Panc1 (cell line): ENCODE data around the gene CASQ2. TPM values are rescaled to one million over a fixed set of nuclear protein-coding genes. Genes with fewer than 3 reads are reported as not detected.

Experiments
- ATAC-seq: fragments of 200-7000 bp; cut with Tn5 transposase; 2 replicates; pipeline ENCODE4 v1.9.1; 2020; ENCODE audit warnings: mild to moderate bottlenecking, moderate library complexity
- BruUV-seq: library from RNA; stranded (reverse); fragments of 400-500 nt; replicated peaks from 2 replicates; lab custom pipeline; 2021; lab: Mats Ljungman, UMichigan
- CTCF ChIA-PET: fragments of 300-600 bp; sonication (Branson Sonifier 250); formaldehyde crosslinking; loops from one replicate; lab custom pipeline; 2022; ENCODE audit warnings: antibody characterized with exemption; lab: Charles Lee
- POLR2A ChIA-PET: fragments of 300-600 bp; sonication (Branson Sonifier 250); formaldehyde crosslinking; loops from one replicate; lab custom pipeline; 2022; ENCODE audit warnings: antibody characterized with exemption; lab: Charles Lee
- DNase-seq: peaks from one replicate; pipeline ENCODE4 v3.0.0-alpha.2; 2010; ENCODE audit warnings: low read depth, low spot score
- H3K27ac ChIP-seq: 2 replicates; pipeline ENCODE4 v1.5.1; 2011; ENCODE audit warnings: mild to moderate bottlenecking, low read length, inconsistent platforms
- H3K27me3 ChIP-seq: fragments of 200-500 bp; sonication (Bioruptor generic); 2 replicates; pipeline ENCODE4 v1.6.0; 2014; ENCODE audit warnings: low read length, inconsistent platforms; ENCODE audit not compliant: control insufficient read depth, insufficient read depth
- H3K36me3 ChIP-seq: fragments of 200-500 bp; sonication (Bioruptor generic); 2 replicates; pipeline ENCODE4 v1.5.1; 2014; ENCODE audit warnings: inconsistent platforms, mild to moderate bottlenecking, low read length, moderate library complexity; ENCODE audit not compliant: control insufficient read depth, insufficient read depth
- H3K4me1 ChIP-seq: 2 replicates; pipeline ENCODE4 v1.5.1; 2011; ENCODE audit warnings: inconsistent platforms, mild to moderate bottlenecking, low read length, moderate library complexity; ENCODE audit not compliant: control insufficient read depth, insufficient read depth
- H3K4me3 ChIP-seq, 2 experiments: 2 replicates each; pipeline ENCODE4 v1.5.1; 2011 to 2012; ENCODE audit warnings: low read depth in 2 of 2, low read length in 2 of 2, mild to moderate bottlenecking in 2 of 2, inconsistent platforms in 1 of 2, moderate library complexity in 1 of 2
- H3K9me3 ChIP-seq: fragments of 200-500 bp; sonication (Bioruptor generic); 2 replicates; pipeline ENCODE4 v1.5.1; 2014; ENCODE audit warnings: low read depth, mild to moderate bottlenecking, inconsistent platforms, low read length, moderate library complexity; ENCODE audit not compliant: control insufficient read depth, insufficient read depth
- CTCF ChIP-seq: fragments of 450-650 bp; IDR thresholded peaks from 2 replicates; pipeline ENCODE4 v1.5.1; 2017; ENCODE audit warnings: mild to moderate bottlenecking
- POLR2AphosphoS5 ChIP-seq: IDR thresholded peaks from 2 replicates; pipeline ENCODE4 v1.6.1; 2012; ENCODE audit warnings: mild to moderate bottlenecking, low read depth, low read length, moderate library complexity
- REST ChIP-seq, 2 experiments: IDR thresholded peaks; 2 replicates each; pipeline ENCODE4 v1.6.1; 2011 to 2012; ENCODE audit warnings: low read depth in 2 of 2, control low read depth in 1 of 2, low read length in 1 of 2, mild to moderate bottlenecking in 1 of 2, moderate library complexity in 1 of 2; ENCODE audit not compliant: insufficient read depth in 1 of 2
- SIN3A ChIP-seq: IDR thresholded peaks from 2 replicates; pipeline ENCODE4 v1.6.1; 2012; ENCODE audit warnings: low read depth, mild to moderate bottlenecking, low read length, moderate library complexity, borderline replicate concordance; ENCODE audit not compliant: insufficient read depth
- TCF7L2 ChIP-seq: IDR thresholded peaks from 2 replicates; pipeline ENCODE4 v1.6.1; 2011; ENCODE audit warnings: mild to moderate bottlenecking, low read depth, low read length, inconsistent platforms
- in situ Hi-C: cut with HindIII; loops from 2 replicates; pipeline ENCODE4 v1.10.0; 2016; ENCODE audit warnings: low sequenced_read_pairs, low pct_unique_long_range_greater_than_20kb
- intact Hi-C: fragments of 100-400 bp; cut with micrococcal nuclease; formaldehyde crosslinking; loops from one replicate; pipeline ENCODE4 v1.10.0; 2022; ENCODE audit not compliant: unreplicated experiment
- total RNA-seq: library from RNA; stranded (reverse); gene quantifications from one replicate; pipeline ENCODE4 v1.2.1, GENCODE V29; 2021; ENCODE audit not compliant: unreplicated experiment

Gene CASQ2
- total RNA-seq, 1 experiment from 2014 or later: not detected

- ChIA-PET POLR2A (interaction anchor here (0.6 kb wide), 1 partner anchor 120 kb away, joined by 12 read pairs; no protein-coding TSS in a partner anchor), CTCF (no interaction called here)
- H3K4me3 ChIP-seq: no peak overlapping the region
- H3K27me3 ChIP-seq: no peaks in the 10 kb centered on the region
- TF ChIP-seq SIN3A (no peak), CTCF (no peak), POLR2AphosphoS5 (no peak), TCF7L2 (no peak), REST (IDR thresholded peaks at IDR 0.05; ENCODE audit: insufficient read depth in 1 of 2, low read depth in 2 of 2, low read length in 1 of 2) (no peak)
- no peak overlapping the region for H3K27ac ChIP-seq
- H3K36me3 ChIP-seq: no peaks in the 10 kb centered on the region
- no peak for ATAC-seq
- DNase-seq: no peak
- BruUV-seq: no TSS peak
- intact Hi-C loops: no loop called here
- H3K4me1 ChIP-seq: no peaks in the 10 kb centered on the region
- no peaks in the 10 kb centered on the region for H3K9me3 ChIP-seq
- in situ Hi-C loops: no loop called here
Observed at GRCh38 chr1:115796897-115797296, 28.4 kb upstream of the CASQ2 start.

GRCh38 chr1:115796036-115796435 is 27.5 kb upstream of the CASQ2 start:
- ATAC-seq: no peak
- H3K27me3 ChIP-seq: no peaks in the 10 kb centered on the region
- H3K4me1 ChIP-seq: no peaks in the 10 kb centered on the region
- CTCF ChIA-PET: no interaction called here
- DNase-seq: no peak
- no peak overlapping the region for H3K27ac ChIP-seq
- H3K4me3 ChIP-seq: no peak overlapping the region
- BruUV-seq: no TSS peak
- TF ChIP-seq POLR2AphosphoS5 (no peak), TCF7L2 (no peak), SIN3A (no peak), REST (IDR thresholded peaks at IDR 0.05; ENCODE audit: insufficient read depth in 1 of 2, low read depth in 2 of 2, low read length in 1 of 2) (no peak), CTCF (no peak)
- POLR2A ChIA-PET: no interaction called here
- in situ Hi-C loops: no loop called here
- no peaks in the 10 kb centered on the region for H3K9me3 ChIP-seq
- intact Hi-C loops: no loop called here
- H3K36me3 ChIP-seq: no peaks in the 10 kb centered on the region
